ENCODE results near the gene IL18RAP.

The IL18RAP gene

GRCh38 chr2:102422910-102423309, at the start of gene IL18RAP:
IL18RAP (plus strand) TSS chr2:102423160; CDS start chr2:102423278, 118 bp downstream.
- TF ChIP-seq, protein P1, sequence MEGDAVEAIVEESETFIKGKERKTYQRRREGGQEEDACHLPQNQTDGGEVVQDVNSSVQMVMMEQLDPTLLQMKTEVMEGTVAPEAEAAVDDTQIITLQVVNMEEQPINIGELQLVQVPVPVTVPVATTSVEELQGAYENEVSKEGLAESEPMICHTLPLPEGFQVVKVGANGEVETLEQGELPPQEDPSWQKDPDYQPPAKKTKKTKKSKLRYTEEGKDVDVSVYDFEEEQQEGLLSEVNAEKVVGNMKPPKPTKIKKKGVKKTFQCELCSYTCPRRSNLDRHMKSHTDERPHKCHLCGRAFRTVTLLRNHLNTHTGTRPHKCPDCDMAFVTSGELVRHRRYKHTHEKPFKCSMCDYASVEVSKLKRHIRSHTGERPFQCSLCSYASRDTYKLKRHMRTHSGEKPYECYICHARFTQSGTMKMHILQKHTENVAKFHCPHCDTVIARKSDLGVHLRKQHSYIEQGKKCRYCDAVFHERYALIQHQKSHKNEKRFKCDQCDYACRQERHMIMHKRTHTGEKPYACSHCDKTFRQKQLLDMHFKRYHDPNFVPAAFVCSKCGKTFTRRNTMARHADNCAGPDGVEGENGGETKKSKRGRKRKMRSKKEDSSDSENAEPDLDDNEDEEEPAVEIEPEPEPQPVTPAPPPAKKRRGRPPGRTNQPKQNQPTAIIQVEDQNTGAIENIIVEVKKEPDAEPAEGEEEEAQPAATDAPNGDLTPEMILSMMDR (IDR thresholded peaks at IDR 0.05; ENCODE audit: low read depth, low read length), result no peak
- no peak for DNase-seq (ENCODE audit: low read depth in 2 of 2)
- no peak within 1 kb of the TSS for H3K4me3 ChIP-seq (replicated peaks in 1 of 2; ENCODE audit: low read depth in 2 of 2, low read length in 2 of 2)

- H3K4me3 ChIP-seq (replicated peaks in 1 of 2; ENCODE audit: low read depth in 2 of 2, low read length in 2 of 2), result no peak overlapping the region
- DNase-seq (ENCODE audit: low read depth in 2 of 2), result peak in 1 of 2 donors; percentile 9
- TF ChIP-seq, protein P1 (IDR thresholded peaks at IDR 0.05; ENCODE audit: low read depth, low read length), result no peak
Measured at GRCh38 chr2:102376052-102376591, 46.8 kb upstream of the IL18RAP start.

- H3K4me3 ChIP-seq (replicated peaks in 1 of 2; ENCODE audit: low read depth in 2 of 2, low read length in 2 of 2), result no peak overlapping the region
- DNase-seq (ENCODE audit: low read depth in 2 of 2), result no peak
- TF ChIP-seq, protein P1 (IDR thresholded peaks at IDR 0.05; ENCODE audit: low read depth, low read length), result no peak
Measured at GRCh38 chr2:102383722-102384121, 39.2 kb upstream of the IL18RAP start.

- DNase-seq (ENCODE audit: low read depth in 2 of 2), result peak in 1 of 2 donors; percentile 21
- TF ChIP-seq, protein P1 (IDR thresholded peaks at IDR 0.05; ENCODE audit: low read depth, low read length), result no peak
- no peak overlapping the region for H3K4me3 ChIP-seq (replicated peaks in 1 of 2; ENCODE audit: low read depth in 2 of 2, low read length in 2 of 2)
Measured at GRCh38 chr2:102385522-102385921, 37.4 kb upstream of the IL18RAP start.

DNA sequence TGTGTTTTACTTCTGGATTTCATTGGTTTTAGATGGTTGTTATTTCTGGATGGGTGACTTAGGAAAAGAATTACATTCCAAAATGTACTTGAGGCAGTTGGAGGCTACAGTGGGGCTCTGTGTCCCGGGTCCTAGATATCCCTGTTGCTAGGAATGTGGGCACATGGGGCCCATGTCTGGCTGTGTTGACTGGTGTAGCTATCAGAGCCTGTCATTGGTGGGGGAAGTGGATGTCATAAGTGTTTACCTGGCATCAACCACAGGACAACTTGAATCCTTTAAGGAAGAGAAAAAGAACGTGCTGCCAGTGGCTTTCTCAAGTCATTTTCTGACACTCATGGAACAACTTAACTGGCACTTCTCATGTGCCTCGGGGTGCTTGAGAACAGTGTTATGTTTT, 37.0 kb upstream of the IL18RAP start:
- no peak overlapping the region for H3K4me3 ChIP-seq (replicated peaks in 1 of 2; ENCODE audit: low read depth in 2 of 2, low read length in 2 of 2)
- TF ChIP-seq, protein P1 (IDR thresholded peaks at IDR 0.05; ENCODE audit: low read depth, low read length), result no peak
- DNase-seq (ENCODE audit: low read depth in 2 of 2), result no peak

DNA sequence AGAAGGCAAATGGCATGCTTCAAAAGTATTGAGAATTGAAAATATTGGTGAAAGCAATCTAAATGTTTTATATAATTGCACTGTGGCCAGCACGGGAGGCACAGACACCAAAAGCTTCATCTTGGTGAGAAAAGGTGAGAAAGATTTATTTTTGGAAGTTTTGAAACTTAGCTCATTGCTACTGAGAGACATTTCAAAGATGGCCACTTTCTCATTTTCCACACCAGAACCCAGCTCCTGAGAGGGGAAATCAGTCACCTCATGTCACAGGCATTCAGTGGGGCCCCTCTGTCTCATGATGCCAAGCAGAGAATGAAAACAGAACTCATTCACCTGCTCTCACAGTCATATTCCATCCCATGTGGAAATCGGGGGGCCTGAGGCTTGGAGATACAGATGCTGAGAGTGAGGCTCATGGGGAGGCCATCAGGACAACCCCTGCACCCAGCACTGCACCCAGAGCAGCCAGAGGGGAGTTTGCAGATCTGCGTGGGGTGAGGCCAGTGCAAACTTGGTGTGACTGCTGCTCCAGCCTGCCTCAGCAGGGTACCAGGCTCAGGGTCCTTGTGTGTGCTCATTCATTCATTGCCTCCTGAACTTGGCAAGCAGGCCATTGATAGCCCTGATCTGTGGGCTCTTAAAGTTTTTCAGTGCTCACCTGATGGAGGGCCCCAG, 36.0 kb upstream of the IL18RAP start:
- no peak for DNase-seq (ENCODE audit: low read depth in 2 of 2)
- TF ChIP-seq, protein P1 (IDR thresholded peaks at IDR 0.05; ENCODE audit: low read depth, low read length), result no peak
- no peak overlapping the region for H3K4me3 ChIP-seq (replicated peaks in 1 of 2; ENCODE audit: low read depth in 2 of 2, low read length in 2 of 2)
